Lung microvascular endothelial cell (primary cell): Measurements from ENCODE around the gene COPG1. TPM values are rescaled to one million over a fixed set of nuclear protein-coding genes. Genes with fewer than 3 reads are reported as not detected.
"Not testable (repeated sequence)": the region's sequence is repeated elsewhere in the genome, so short reads cannot be mapped to it uniquely, and the experiment has no call there.

ENCODE experiments used
- DNase-seq, 2 donors: peaks; one replicate each; pipeline versions ENCODE4 v3.0.0 to v3.0.0-alpha.2; 2010; ENCODE audit warnings: low read depth in 2 of 2
- total RNA-seq: library from RNA; depleted of rRNA; stranded (reverse); fragments of >200 nt; gene quantifications from 2 replicates; pipeline ENCODE4 v1.2.1, GENCODE V29; 2014

Gene COPG1
- total RNA-seq, 1 donor from 2014 or later, result 221 TPM

DNA sequence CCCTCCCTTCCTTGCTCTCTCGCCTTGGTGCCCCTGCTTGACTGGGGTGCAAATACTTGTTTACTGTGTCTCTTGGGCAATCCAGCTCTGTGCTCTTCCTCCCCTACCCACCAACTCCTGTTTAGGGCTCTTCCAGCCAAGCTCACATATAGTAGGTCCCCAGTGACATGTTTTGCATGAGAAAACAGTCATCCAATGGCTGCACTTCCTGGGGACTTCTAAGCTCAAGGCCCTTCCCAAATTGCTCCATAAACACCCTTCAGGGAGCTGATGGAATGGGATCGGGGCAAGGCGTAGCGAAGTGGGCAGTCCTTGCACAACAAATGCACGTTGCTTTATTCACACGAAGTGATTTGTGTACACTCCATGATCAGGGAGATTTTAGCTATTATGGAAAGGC, 9.4 kb upstream of the COPG1 start:
- DNase-seq, result no peak

DNA sequence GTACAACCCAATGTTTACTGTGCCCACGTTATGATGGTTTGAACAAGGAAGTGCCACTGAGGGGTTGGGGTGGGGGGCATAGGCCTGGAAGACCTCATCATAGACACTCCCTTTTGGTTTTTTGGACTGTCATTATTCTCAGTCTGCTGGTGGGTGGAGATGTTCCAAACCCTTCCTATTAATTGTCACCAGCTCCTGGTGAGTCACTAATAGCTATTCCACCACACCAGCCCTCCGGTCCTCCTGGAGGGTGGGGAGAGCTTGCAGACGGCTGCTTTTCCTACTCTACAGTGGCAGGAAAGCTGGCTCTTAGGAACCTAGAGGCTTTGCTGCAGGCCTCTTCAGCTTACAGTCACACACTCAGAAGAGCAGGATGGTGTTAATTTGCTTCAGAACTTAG, 9.0 kb upstream of the COPG1 start:
- peak; percentile 13 to 39 for DNase-seq

DNA sequence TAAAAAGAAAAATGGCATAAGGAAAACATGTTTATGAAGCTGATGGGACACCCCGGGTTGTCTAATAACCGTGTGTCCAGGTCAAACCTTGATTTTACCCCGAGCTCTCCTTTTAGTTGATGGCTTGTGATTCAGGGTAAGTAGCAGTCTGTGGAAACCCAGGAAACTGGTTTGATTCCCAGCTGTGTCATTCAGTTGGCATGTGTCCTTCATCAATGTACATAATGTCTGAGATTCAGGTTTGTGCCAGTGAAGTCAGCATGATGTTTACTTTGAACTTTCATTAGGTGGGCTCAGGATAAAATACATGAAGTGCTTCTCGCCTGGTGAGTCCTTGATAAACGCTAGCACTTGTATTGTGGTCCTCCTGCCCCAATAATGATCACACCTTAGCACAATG, 4.3 kb upstream of the COPG1 start:
- DNase-seq, result no peak

DNA sequence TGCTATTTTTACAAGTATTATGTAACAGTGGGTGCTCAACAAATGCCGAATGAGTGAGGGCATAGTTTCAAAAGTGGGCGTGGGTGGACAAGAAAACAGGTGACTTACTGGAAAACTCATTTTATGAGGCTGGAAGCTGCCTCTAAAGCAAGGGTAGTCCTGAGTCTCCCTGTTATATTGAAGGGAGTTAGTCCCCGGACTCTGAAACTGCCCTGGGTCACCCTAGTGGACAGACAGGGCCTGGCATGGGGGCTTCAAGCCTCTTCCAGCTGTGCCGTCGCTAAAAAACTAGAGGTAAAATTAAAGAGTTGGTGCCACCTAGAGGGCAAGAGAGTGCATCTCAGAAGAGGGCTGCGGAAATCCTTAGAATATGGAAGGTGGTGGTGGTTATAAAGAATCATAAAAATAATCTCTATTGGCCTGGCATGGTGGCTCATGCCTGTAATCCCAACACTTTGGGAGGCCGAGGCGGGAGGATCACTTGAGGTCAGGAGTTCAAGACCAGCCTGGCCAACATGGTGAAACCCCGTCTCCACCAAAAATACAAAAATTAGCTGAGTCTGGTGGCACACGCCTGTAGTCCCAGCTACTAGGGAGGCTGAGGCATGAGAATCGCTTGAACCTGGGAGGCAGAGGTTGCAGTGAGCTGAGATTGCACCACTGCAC, 3.6 kb upstream of the COPG1 start:
- peak; percentile 92 for DNase-seq

- DNase-seq, result no peak
Observed at GRCh38 chr3:129246636-129247035, 2.8 kb upstream of the COPG1 start.

- no peak for DNase-seq
Observed at GRCh38 chr3:129248286-129248979, 973 bp upstream of the COPG1 start.

- no peak for DNase-seq
Observed at GRCh38 chr3:129252748-129253147, 3.3 kb downstream of the COPG1 start.

- DNase-seq, result no peak
Observed at GRCh38 chr3:129254536-129255230, 5.3 kb downstream of the COPG1 start.

- DNase-seq, result no peak
Observed at GRCh38 chr3:129256270-129256669, 6.9 kb downstream of the COPG1 start.

- no peak for DNase-seq
Observed at GRCh38 chr3:129257609-129258008, 8.2 kb downstream of the COPG1 start.

DNA sequence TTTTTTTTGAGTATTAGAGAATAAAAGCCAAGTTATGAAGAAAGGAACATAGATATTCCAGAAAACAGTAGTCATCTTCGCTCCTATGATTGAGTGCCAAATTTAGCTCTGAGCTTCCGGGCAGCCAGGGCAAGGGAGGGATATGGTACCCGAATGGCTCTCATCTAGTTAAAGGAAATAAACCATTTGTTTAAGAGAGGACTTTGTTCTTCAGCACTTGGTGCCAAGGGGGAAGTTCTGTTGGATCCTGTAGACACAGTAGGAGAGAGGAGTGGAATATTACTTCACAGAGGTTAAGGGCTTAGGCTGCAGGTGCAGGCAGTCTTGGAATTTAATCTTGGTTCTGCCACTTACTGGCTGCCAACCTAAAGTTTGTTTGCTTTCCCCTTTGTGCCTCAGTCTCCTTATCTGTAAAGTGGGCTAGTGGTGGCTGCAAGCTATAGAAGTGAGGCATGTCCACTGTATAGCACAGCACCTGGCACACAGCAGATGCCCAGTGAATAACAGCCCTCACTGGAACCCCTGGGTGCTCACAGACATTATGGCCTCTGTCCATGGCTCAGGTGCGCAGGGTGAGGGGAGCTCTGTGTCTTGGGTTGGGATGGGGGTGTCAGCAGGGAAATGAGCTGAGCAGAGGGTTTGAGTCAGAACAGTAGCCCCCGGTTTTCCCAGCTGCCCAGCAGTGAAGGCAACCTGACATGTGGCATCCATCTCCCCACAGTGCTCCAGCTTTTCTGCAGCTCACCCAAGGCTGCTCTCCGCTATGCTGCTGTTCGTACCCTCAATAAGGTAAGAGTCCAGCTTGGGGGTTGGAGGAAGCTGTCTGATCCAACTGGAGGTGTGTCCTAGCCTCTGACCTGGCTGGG, 10.4 kb downstream of the COPG1 start:
- no peak for DNase-seq

DNA sequence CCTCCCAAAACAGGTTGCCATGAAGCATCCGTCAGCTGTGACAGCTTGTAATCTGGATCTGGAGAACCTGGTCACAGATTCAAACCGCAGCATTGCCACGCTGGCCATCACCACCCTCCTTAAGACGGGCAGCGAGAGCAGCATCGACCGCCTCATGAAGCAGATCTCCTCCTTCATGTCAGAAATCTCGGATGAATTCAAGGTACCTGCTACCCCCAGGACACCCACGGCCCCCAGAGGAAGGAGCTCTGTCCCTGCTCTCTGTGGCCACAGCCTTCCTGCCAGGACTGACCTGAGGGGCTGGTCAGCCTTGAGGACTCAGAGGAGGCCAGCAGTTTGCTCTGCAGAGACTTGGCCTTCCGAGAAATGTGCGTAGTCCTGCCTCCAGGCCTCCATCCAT, 11.2 kb downstream of the COPG1 start:
- DNase-seq, result no peak

GRCh38 chr3:129261894-129262293, 12.5 kb downstream of the COPG1 start:
- DNase-seq, result no peak

GRCh38 chr3:129263161-129263910, 13.9 kb downstream of the COPG1 start:
- no peak for DNase-seq

DNA sequence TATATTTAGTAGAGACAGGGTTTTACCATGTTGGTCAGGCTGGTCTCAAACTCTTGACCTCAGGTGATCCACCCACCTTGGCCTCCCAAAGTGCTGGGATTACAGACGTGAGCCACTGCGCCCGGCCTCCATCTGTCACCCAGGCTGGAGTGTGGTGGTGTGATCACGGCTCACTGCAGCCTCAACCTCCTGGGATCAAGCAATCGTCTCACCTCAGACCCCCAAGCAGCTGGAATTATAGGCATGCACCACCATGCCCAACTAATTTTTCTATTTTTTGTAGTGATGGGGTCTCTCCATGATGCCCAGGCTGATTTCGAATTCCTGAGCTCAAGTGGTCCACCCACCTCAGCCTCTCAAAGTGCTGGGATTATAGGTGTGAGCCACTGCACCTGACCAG, 15.6 kb downstream of the COPG1 start:
- DNase-seq, result not testable (repeated sequence)

DNA sequence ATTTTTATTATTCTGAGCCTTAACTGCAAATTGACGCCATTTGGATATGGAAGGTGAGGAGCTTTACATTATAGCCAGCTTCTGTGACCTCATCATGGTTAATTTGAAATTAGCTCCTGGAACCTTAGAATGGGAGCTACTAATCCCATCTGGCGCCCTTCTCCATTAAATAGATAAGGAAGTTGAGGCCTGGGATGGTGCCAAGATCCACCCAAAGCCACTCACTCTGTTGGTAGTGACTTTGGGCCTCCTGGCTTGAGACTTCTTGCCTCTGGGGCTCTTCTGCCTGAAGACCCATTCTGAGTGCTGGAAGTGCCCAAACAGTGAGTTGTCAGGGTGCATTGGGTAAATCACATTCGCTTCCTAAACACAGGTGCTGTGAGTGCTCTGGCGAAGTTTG, 17.2 kb downstream of the COPG1 start:
- DNase-seq, result no peak

- no peak for DNase-seq
Observed at GRCh38 chr3:129268396-129268795, 19.0 kb downstream of the COPG1 start.

GRCh38 chr3:129271674-129272073, 22.3 kb downstream of the COPG1 start:
- DNase-seq, result no peak

DNA sequence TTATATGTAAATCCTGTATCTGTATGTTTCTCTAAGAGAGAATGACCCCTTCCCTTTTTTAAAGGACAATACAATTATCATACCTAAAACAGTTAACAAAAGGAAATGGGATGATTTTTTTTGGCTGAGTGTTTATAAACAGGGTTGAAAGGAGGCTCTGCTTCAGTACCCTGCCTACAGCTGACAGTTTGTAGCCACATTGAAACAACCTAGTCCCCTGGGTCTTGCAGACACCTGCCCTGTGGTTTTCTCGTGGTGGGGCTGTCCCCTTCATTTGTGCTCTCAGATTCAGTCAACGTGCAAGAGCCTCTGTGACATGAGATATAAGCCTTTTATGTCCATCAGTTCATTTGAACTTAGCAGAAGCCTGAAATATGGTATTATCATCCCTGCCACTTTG, 27.0 kb downstream of the COPG1 start:
- peak in 1 of 2 donors; percentile 34 for DNase-seq

DNA sequence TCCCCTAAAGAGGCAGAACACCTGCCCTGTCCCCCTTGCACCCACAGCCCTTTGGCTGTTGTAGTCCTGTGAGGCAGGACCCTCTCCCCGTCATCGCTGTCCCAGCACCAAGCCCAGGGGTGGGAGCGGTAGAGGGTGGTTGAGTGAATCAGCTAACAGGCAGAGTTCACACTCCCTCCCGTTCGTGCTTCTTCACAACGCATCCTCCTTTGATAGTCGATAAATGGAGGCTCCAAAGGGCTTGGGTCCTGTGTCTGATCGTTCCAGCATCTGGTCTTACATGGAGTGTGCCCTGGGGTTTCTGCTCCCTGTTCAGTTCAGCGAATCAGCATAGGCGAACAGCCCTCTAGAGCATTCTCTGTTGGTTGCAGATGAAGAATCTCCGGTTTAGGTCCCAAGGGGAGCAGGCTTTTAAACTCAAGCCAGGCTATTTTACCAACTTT, 28.4 kb downstream of the COPG1 start:
- peak; percentile 11 to 25 for DNase-seq

GRCh38 chr3:129278439-129278965, 29.1 kb downstream of the COPG1 start, which contains the start of gene HMCES:
HMCES (plus strand) TSS chr3:129278870; CDS start chr3:129279733, 863 bp downstream.
- DNase-seq, result peak; percentile 88 to 93
